ENCODE data around the gene COL3A1. TPM values are rescaled to one million over a fixed set of nuclear protein-coding genes. Genes with fewer than 3 reads are reported as not detected.

COL3A1 gene
- total RNA-seq, 1 experiment from 2014 or later, result not detected

GRCh38 chr2:188966728-188967440 is 7.3 kb upstream of the COL3A1 start:
- no peaks in the 10 kb centered on the region for H4K20me1 ChIP-seq (ENCODE audit: insufficient read depth)
- H3K9me2 ChIP-seq (ENCODE audit: insufficient read depth), result no peaks in the 10 kb centered on the region
- no peak overlapping the region for H3K27ac ChIP-seq
- no peaks in the 10 kb centered on the region for H3K79me2 ChIP-seq (ENCODE audit: low read depth)
- H3K9me3 ChIP-seq (ENCODE audit: insufficient read depth, low read depth), result no peaks in the 10 kb centered on the region
- intact Hi-C loops (cut with micrococcal nuclease; ENCODE audit: unreplicated experiment), result no loop called here
- DNase-seq, result no peak
- H3F3A ChIP-seq (ENCODE audit: insufficient read depth, low read depth), result no peaks in the 10 kb centered on the region
- CTCF ChIA-PET, result no interaction called here
- H3K4me3 ChIP-seq, result no peak overlapping the region
- no TSS peak for BruUV-seq (replicated peaks)
- no peak overlapping the region for H3K4me2 ChIP-seq
- H3K27me3 ChIP-seq (ENCODE audit: insufficient read depth, low read depth), result no peaks in the 10 kb centered on the region
- no peak overlapping the region for H2AFZ ChIP-seq
- POLR2A ChIA-PET (ENCODE audit: unreplicated experiment), result no interaction called here
- no peaks in the 10 kb centered on the region for H3K4me1 ChIP-seq (replicated peaks; ENCODE audit: insufficient read depth)
- no peaks in the 10 kb centered on the region for H3K36me3 ChIP-seq (ENCODE audit: low read depth)
- TF ChIP-seq EZH2 (IDR thresholded peaks at IDR 0.05; ENCODE audit: low read depth), result no peak
- no peak for TF ChIP-seq CTCF (conservative IDR thresholded peaks at IDR 0.05)

GRCh38 chr2:188969236-188969635 is 4.9 kb upstream of the COL3A1 start:
- no peak for TF ChIP-seq EZH2 (IDR thresholded peaks at IDR 0.05; ENCODE audit: low read depth)
- no peak for TF ChIP-seq CTCF (conservative IDR thresholded peaks at IDR 0.05)
- Histone ChIP-seq H3K79me2 (ENCODE audit: low read depth) (no peaks in the 10 kb centered on the region), H3K27me3 (ENCODE audit: insufficient read depth, low read depth) (no peaks in the 10 kb centered on the region), H3K36me3 (ENCODE audit: low read depth) (no peaks in the 10 kb centered on the region), H3K4me1 (replicated peaks; ENCODE audit: insufficient read depth) (no peaks in the 10 kb centered on the region), H3K9me2 (ENCODE audit: insufficient read depth) (no peaks in the 10 kb centered on the region), H3K27ac (no peak overlapping the region), H3F3A (ENCODE audit: insufficient read depth, low read depth) (no peaks in the 10 kb centered on the region), H2AFZ (no peak overlapping the region), H3K9me3 (ENCODE audit: insufficient read depth, low read depth) (no peaks in the 10 kb centered on the region), H3K4me3 (no peak overlapping the region), H4K20me1 (ENCODE audit: insufficient read depth) (no peaks in the 10 kb centered on the region), H3K4me2 (no peak overlapping the region)
- no peak for DNase-seq
- intact Hi-C loops (cut with micrococcal nuclease; ENCODE audit: unreplicated experiment), result no loop called here
- CTCF ChIA-PET, result no interaction called here
- no TSS peak for BruUV-seq (replicated peaks)
- POLR2A ChIA-PET (ENCODE audit: unreplicated experiment), result no interaction called here

- DNase-seq, result no peak
- no peak overlapping the region for H3K4me3 ChIP-seq
- H3F3A ChIP-seq (ENCODE audit: insufficient read depth, low read depth), result no peaks in the 10 kb centered on the region
- no peak overlapping the region for H2AFZ ChIP-seq
- CTCF ChIA-PET, result no interaction called here
- TF ChIP-seq CTCF (conservative IDR thresholded peaks at IDR 0.05) (no peak), EZH2 (IDR thresholded peaks at IDR 0.05; ENCODE audit: low read depth) (no peak)
- no TSS peak for BruUV-seq (replicated peaks)
- no peaks in the 10 kb centered on the region for H3K36me3 ChIP-seq (ENCODE audit: low read depth)
- no peaks in the 10 kb centered on the region for H3K4me1 ChIP-seq (replicated peaks; ENCODE audit: insufficient read depth)
- POLR2A ChIA-PET (ENCODE audit: unreplicated experiment), result interaction anchor here (0.6 kb wide), 1 partner anchor 10 kb away, joined by 9 read pairs; no protein-coding TSS in a partner anchor
- intact Hi-C loops (cut with micrococcal nuclease; ENCODE audit: unreplicated experiment), result no loop called here
- H3K9me2 ChIP-seq (ENCODE audit: insufficient read depth), result no peaks in the 10 kb centered on the region
- H3K27ac ChIP-seq, result no peak overlapping the region
- no peaks in the 10 kb centered on the region for H4K20me1 ChIP-seq (ENCODE audit: insufficient read depth)
- no peaks in the 10 kb centered on the region for H3K79me2 ChIP-seq (ENCODE audit: low read depth)
- H3K4me2 ChIP-seq, result no peak overlapping the region
- no peaks in the 10 kb centered on the region for H3K9me3 ChIP-seq (ENCODE audit: insufficient read depth, low read depth)
- H3K27me3 ChIP-seq (ENCODE audit: insufficient read depth, low read depth), result no peaks in the 10 kb centered on the region
Observed at GRCh38 chr2:188969651-188970050, 4.5 kb upstream of the COL3A1 start.
